ENCODE measurements around the gene HS3ST6. TPM values are rescaled to one million over a fixed set of nuclear protein-coding genes. Genes with fewer than 3 reads are reported as not detected.
A peak's percentile ranks its signal among the peaks of the same experiment; 100 is the strongest.
"Not testable (repeated sequence)": the region's sequence is repeated elsewhere in the genome, so short reads cannot be mapped to it uniquely, and the experiment has no call there.

HS3ST6 gene
- total RNA-seq, 2 experiments from 2014 or later: not detected

GRCh38 chr16:1958715-1959268 is 40.6 kb upstream of the HS3ST6 start:
- no peaks in the 10 kb centered on the region for H3K9me3 Mint-ChIP-seq
- H3K27ac Mint-ChIP-seq: peak overlapping the region; percentile 96
- H3K4me3 Mint-ChIP-seq: peak overlapping the region; percentile 97
- POLR2A ChIA-PET: interaction anchor here (4.0 kb wide), 1 partner anchor 12 kb away, joined by 37 read pairs; the partner anchor contains the start of gene TBL3
- ATAC-seq (ENCODE audit: low read depth) (peak; percentile 5), DNase-seq (no peak)
- H3K4me1 Mint-ChIP-seq: peaks cover 36% of the 10 kb centered on the region
- H3K36me3 Mint-ChIP-seq: peaks cover 17% of the 10 kb centered on the region
- H3K27me3 Mint-ChIP-seq: no peaks in the 10 kb centered on the region

GRCh38 chr16:1958143-1958491 is 39.9 kb upstream of the HS3ST6 start:
- Mint-ChIP-seq H3K36me3 (peaks cover 12% of the 10 kb centered on the region), H3K4me1 (peaks cover 30% of the 10 kb centered on the region)
- not testable (repeated sequence) for H3K27me3 Mint-ChIP-seq; H3K4me3 Mint-ChIP-seq; H3K9me3 Mint-ChIP-seq; H3K27ac Mint-ChIP-seq; ATAC-seq (ENCODE audit: low read depth); DNase-seq
- POLR2A ChIA-PET: interaction anchor here (0.6 to 4.0 kb wide), 2 partner anchors 12 to 358 kb away, joined by 5 to 37 read pairs; partner anchors contain the start of gene TBL3

GRCh38 chr16:1957434-1958142 is 39.4 kb upstream of the HS3ST6 start:
- DNase-seq; H3K4me3 Mint-ChIP-seq; ATAC-seq (ENCODE audit: low read depth); H3K27ac Mint-ChIP-seq; H3K9me3 Mint-ChIP-seq; H3K36me3 Mint-ChIP-seq; H3K27me3 Mint-ChIP-seq: not testable (repeated sequence)
- H3K4me1 Mint-ChIP-seq: peaks cover 26% of the 10 kb centered on the region
- POLR2A ChIA-PET: interaction anchor here (0.6 to 4.0 kb wide), 2 partner anchors 13 to 359 kb away, joined by 5 to 37 read pairs; partner anchors contain the start of gene TBL3

GRCh38 chr16:1953734-1954133 is 35.5 kb upstream of the HS3ST6 start:
- Mint-ChIP-seq H3K36me3 (no peaks in the 10 kb centered on the region), H3K4me3 (no peak overlapping the region), H3K9me3 (no peaks in the 10 kb centered on the region), H3K27ac (no peak overlapping the region), H3K4me1 (no peaks in the 10 kb centered on the region), H3K27me3 (peaks cover 2% of the 10 kb centered on the region)
- POLR2A ChIA-PET: interaction anchor here (0.7 to 1.9 kb wide), 2 partner anchors 11 to 18 kb away, joined by 3 to 6 read pairs; partner anchors contain the start of genes RPS2 and TBL3
- DNase-seq (no peak), ATAC-seq (ENCODE audit: low read depth) (no peak)

- H3K27me3 Mint-ChIP-seq: peaks cover 2% of the 10 kb centered on the region
- no peak for ATAC-seq (ENCODE audit: low read depth)
- no peaks in the 10 kb centered on the region for H3K9me3 Mint-ChIP-seq
- no peaks in the 10 kb centered on the region for H3K4me1 Mint-ChIP-seq
- no peaks in the 10 kb centered on the region for H3K36me3 Mint-ChIP-seq
- DNase-seq: no peak
- no peak overlapping the region for H3K4me3 Mint-ChIP-seq
- H3K27ac Mint-ChIP-seq: no peak overlapping the region
- POLR2A ChIA-PET: interaction anchor here (0.7 to 3.7 kb wide), 2 partner anchors 14 to 21 kb away, joined by 3 to 16 read pairs; partner anchors contain the start of gene RPS2
These were observed 32.3 kb upstream of the HS3ST6 start for GRCh38 chr16:1950559-1950958.

- DNase-seq (no peak), ATAC-seq (ENCODE audit: low read depth) (no peak)
- Mint-ChIP-seq H3K36me3 (no peaks in the 10 kb centered on the region), H3K27me3 (peaks cover 2% of the 10 kb centered on the region), H3K4me3 (no peak overlapping the region), H3K9me3 (no peaks in the 10 kb centered on the region), H3K27ac (no peak overlapping the region), H3K4me1 (no peaks in the 10 kb centered on the region)
- POLR2A ChIA-PET: interaction anchor here (0.7 to 3.7 kb wide), 2 partner anchors 15 to 21 kb away, joined by 3 to 16 read pairs; partner anchors contain the start of gene RPS2
These were observed 31.8 kb upstream of the HS3ST6 start for GRCh38 chr16:1950047-1950446.

GRCh38 chr16:1949507-1949906 is 31.3 kb upstream of the HS3ST6 start:
- no peak for ATAC-seq (ENCODE audit: low read depth)
- no peak overlapping the region for H3K4me3 Mint-ChIP-seq
- H3K9me3 Mint-ChIP-seq: no peaks in the 10 kb centered on the region
- H3K27ac Mint-ChIP-seq: no peak overlapping the region
- H3K27me3 Mint-ChIP-seq: peaks cover 2% of the 10 kb centered on the region
- no peaks in the 10 kb centered on the region for H3K36me3 Mint-ChIP-seq
- no peaks in the 10 kb centered on the region for H3K4me1 Mint-ChIP-seq
- POLR2A ChIA-PET: interaction anchor here (3.7 kb wide), 1 partner anchor 16 kb away, joined by 16 read pairs; the partner anchor contains the start of gene RPS2
- no peak for DNase-seq

- no peaks in the 10 kb centered on the region for H3K9me3 Mint-ChIP-seq
- POLR2A ChIA-PET: no interaction called here
- DNase-seq (no peak), ATAC-seq (ENCODE audit: low read depth) (no peak)
- H3K27ac Mint-ChIP-seq: no peak overlapping the region
- peaks cover 7% of the 10 kb centered on the region for H3K4me1 Mint-ChIP-seq
- H3K36me3 Mint-ChIP-seq: no peaks in the 10 kb centered on the region
- no peak overlapping the region for H3K4me3 Mint-ChIP-seq
- H3K27me3 Mint-ChIP-seq: no peaks in the 10 kb centered on the region
These were observed 29.1 kb upstream of the HS3ST6 start for GRCh38 chr16:1947369-1947670.

GRCh38 chr16:1946495-1947368 is 28.5 kb upstream of the HS3ST6 start:
- H3K36me3 Mint-ChIP-seq: no peaks in the 10 kb centered on the region
- POLR2A ChIA-PET: interaction anchor here (1.8 kb wide), 1 partner anchor 18 kb away, joined by 10 read pairs; the partner anchor contains the start of gene RPS2

GRCh38 chr16:1945559-1946391 is 27.6 kb upstream of the HS3ST6 start:
- ATAC-seq (ENCODE audit: low read depth) (no peak), DNase-seq (no peak)
- Mint-ChIP-seq H3K9me3 (no peaks in the 10 kb centered on the region), H3K36me3 (no peaks in the 10 kb centered on the region), H3K27me3 (no peaks in the 10 kb centered on the region), H3K27ac (no peak overlapping the region), H3K4me1 (peaks cover 10% of the 10 kb centered on the region), H3K4me3 (no peak overlapping the region)
- POLR2A ChIA-PET: interaction anchor here (1.8 kb wide), 1 partner anchor 19 kb away, joined by 10 read pairs; the partner anchor contains the start of gene RPS2

More at GRCh38 chr16:1946495-1947368, 28.5 kb upstream of the HS3ST6 start:
- Mint-ChIP-seq H3K4me1 (peaks cover 10% of the 10 kb centered on the region), H3K9me3 (no peaks in the 10 kb centered on the region), H3K27me3 (no peaks in the 10 kb centered on the region), H3K27ac (no peak overlapping the region), H3K4me3 (no peak overlapping the region)
- DNase-seq (no peak), ATAC-seq (ENCODE audit: low read depth) (no peak)

GRCh38 chr16:1944612-1945199 is 26.5 kb upstream of the HS3ST6 start:
- POLR2A ChIA-PET: interaction anchor here (0.7 to 1.9 kb wide), 2 partner anchors 16 to 36 kb away, joined by 3 to 4 read pairs; no protein-coding TSS in a partner anchor
- H3K27ac Mint-ChIP-seq: no peak overlapping the region
- peak overlapping the region; percentile 21 for H3K4me3 Mint-ChIP-seq
- peaks cover 10% of the 10 kb centered on the region for H3K4me1 Mint-ChIP-seq
- H3K9me3 Mint-ChIP-seq: no peaks in the 10 kb centered on the region
- no peaks in the 10 kb centered on the region for H3K27me3 Mint-ChIP-seq
- no peak for DNase-seq
- ATAC-seq (ENCODE audit: low read depth): no peak
- H3K36me3 Mint-ChIP-seq: no peaks in the 10 kb centered on the region

Measured in activated naive CD8-positive, alpha-beta T cell treated with anti-CD3 and anti-CD28 coated beads, Interleukin-2, amount 10 ng/mL, durations not matched to agents 7 days and 5 days (primary cell).